GM21423 (cell line): ENCODE measurements around the gene AP3S2.
A peak's percentile ranks its signal among the peaks of the same experiment; 100 is the strongest.
"Not testable (repeated sequence)": the region's sequence is repeated elsewhere in the genome, so short reads cannot be mapped to it uniquely, and the experiment has no call there.

Experiments
- ATAC-seq: cut with Tn5 transposase; IDR thresholded peaks from one replicate; pipeline ENCODE4 v1.9.1; 2021; ENCODE audit warnings: mild to moderate bottlenecking, moderate library complexity; ENCODE audit not compliant: unreplicated experiment

AP3S2 gene

DNA sequence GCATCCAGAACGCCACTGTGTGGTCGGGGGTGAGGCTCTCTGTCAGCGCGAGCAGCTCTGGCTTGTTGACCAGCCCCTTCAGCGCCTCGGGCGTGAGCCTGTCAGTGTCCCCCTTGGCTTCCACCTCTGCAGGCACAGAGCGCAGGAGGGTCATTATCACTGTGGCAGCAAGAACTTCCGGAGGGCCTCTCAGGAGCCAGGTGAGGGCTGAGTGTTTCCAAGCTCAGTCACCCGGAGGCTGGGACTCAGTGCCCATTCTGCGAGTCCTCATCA, 10.0 kb upstream of the AP3S2 start:
- ATAC-seq = no peak

DNA sequence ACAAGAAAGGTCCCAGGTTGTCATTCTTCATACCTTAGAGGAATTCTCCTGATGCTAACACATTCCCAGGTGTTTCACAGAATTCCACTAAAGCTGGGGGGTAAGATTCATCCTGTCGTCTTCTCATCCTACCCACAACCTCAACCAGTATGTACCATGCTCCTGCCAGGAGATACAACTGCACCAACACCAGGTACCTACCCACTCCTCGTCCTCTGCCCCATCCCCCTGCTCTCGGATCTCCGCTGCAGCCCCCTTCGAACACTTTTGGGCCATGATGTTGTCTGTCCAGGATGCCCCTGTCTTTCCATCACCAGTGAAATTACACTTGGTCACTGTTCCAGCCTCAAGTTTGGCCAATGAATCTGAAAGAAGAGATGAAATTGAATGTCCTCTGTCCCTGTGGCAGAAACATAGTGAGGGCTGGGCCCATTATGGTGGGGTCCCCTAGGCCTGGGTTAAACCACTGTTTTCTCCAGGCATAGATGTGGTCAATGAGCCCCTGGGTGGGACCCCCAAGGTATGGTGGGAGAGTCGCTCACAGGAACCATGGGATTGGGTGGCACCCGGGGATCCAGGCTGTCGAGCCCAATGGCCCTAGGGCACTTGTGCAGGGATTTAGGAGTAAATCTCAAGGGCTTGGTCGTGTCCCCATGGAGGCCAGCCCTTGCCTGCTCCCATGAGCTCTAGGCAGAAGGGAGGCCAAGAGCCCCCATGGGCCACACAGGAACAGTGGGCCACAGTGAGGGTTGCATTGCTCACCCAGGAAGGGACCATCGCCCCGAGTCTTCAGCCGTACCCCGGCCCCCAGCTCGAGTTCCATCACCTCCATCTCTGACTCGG, 9.4 kb upstream of the AP3S2 start:
- ATAC-seq = no peak

DNA sequence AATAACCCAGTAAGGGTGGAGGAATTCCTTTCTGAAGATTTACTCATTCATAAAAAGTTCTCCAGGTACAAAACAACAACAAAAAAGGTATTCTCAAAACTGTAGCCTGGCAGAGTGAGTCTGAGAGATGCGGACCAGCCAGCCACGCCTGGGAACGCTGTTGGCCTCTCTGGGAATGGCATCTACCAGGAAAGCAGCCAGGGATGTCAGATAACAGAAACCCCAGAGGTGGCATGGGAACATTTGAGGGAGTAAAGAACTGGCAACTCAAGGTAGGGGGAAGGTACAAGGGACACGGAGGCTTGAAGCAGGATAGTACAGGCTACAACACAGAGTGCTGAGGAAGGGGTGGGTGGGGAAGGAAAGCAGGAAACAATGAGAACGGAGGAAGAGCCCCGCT, 7.1 kb upstream of the AP3S2 start:
- no peak for ATAC-seq

DNA sequence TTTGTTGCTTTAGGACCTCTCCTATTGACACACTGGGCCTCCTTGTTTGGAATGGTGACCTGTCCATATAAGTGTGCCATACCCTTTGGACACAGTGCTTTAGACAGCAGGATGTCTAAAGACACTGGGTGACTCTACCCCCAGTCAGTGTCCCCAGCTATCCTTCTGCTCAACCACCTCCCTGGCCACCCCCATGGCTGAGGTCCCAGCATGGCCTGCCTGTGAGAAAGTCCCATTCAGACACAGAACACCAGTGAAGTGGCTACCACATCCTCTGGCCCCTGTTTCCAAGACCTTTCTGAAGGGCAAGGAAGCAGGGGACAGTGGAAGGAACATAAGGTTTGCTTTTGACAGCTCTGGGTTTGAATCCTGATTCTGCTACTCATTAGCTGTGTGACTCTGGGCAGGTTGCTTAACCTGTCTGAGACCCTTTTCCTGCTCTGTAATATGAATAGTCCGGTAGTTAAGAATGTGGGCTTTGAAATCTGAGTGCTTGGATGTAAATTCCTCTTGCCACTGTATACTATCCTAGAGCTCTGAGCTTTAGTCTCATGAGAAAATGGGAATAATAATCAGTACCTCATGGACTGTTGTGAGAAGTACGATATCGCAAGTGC, 6.3 kb upstream of the AP3S2 start:
- ATAC-seq = no peak

DNA sequence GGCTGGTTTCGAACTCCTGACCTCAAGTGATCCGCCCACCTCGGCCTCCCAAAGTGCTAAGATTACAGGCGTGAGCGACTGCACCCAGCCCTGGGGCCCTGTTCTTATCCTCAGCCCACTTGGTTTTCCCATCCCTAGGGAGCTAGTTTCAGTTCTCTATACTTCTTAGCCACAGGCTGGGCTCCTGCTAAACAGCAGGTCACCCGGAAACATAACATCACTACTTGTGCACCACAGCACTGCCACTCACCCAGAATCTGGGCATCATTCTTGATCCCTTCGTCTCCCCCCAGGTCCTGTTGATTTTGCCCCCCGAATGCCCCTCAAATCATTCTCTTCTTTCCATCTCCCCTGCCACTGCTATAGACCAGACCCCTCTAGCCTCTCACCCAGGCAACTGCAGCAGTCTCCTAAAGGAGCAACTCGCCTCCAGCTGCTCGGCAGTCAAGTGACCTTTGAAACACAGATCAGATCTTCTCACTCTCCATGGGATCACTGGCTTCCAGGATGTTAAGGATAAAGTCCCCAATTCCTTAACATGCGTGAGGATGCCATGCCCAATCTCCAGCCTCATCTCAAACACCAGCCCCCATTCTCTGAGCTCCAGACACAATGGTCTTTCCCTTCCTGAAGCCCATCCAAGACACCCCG, 5.6 kb upstream of the AP3S2 start:
- no peak for ATAC-seq

DNA sequence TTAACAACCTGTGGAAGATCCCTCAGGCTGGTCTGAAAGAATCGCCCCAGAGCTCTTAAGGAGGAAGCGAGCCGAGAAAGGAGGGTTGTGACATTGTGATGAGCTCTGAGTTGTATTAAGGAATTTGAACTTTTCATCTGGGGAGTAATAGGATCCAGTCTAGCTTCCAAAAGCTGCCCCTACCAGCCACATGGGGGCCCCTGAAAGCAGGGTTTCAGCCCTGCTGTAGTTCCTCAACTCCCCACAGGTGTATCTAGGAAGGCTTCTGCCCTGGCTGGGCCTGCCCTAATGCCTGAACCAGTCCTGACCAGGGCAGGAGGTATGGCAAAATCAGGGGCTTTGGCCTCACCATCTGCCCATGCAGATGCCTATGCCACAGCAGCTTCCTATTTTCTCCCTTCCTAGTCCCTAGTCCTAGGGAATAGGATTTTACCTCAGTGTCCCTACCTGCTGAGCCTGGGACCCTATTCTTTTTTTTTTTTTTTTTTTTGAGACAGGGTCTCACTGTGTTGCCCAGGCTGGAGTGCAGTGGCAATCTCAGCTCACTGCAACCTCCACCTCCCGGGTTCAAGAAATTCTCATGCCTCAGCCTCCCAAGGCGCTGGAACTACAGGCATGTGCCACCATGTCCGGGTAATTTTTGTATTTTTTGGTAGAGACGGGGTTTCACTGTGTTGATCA, 5.0 kb upstream of the AP3S2 start:
- peak; percentile 53 for ATAC-seq

DNA sequence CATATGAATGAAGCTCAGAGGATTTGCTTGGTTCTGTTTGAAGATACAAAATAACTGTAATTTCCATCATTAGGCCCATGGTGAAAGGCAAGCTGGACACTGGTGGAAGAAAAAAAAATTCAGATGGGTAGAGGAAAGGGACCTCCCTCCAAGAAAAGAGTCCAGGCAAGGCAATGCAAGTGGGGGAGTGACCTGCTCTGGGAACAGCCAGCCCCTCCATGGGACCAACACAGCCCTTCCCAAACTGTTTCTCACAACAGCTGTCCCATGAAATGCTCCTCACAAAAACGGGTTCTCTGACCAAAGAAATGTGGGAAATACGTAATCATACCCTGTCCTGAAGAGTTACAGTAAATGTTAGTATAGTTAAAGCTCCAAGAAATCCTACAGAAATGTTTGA, 4.4 kb upstream of the AP3S2 start:
- ATAC-seq = no peak

DNA sequence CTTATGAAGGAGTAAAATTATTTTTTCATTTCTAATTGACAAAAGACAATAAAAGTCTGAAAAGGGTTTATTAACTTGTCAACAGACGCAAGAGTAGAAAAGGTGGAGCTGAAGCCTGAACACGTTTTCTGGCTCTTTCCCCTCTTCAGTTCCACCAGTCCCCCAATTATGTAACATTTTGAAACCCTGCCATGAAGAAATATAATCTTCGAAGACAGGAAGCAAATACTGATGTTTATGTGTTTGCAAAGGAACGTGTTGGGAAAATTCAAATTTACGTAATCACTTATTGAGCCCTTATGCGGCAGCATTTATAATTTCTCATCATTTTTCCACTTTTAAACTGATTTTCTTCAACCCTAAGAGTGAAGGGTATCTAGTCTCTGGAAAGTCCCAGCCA, 767 bp downstream of the AP3S2 start:
- ATAC-seq = no peak

DNA sequence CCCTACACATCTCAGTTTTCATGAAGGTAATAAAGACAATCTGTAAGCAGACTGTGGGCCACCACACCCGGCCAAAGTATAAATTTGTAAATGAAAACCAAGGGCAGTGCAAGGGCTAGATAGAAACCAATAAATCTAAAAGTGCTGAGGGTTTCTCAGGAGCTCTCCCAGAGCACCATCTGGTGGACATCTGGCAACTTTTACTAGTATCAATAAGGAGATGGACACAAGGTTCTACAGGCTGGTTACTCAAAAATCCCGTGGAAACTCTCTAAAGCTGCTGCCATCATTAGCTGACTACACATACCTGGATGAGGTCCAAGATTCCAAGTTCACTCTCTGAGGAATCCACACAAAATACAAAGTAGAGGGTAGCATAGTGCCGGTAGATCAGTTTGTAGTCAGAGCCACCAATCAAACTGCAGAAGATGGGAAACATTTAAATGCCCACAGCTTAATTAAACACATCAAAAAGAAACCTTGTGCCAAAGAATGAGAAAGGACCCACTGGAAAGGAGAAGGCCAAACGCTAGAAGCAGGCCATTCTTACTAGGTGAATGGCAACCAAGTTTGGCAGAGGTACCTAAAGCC, 5.5 kb downstream of the AP3S2 start:
- ATAC-seq = no peak

DNA sequence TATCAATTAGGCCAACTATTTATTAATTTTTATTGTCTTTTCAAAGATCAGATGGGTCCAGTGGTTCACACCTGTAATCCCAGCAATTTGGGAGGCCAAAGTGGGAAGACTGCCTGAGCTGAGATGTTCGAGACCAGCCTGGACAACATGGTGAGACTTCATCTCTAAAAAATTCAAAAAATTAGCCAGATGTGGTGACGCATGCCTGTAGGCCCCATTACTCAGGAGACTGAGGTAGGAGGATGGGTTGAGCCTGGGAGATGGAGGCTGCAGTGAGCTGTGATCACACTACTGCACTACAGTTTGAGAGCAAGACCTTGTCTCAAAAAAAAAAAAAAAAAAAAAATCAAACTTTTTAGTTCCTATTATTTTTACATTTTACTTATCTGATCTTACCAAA, 8.2 kb downstream of the AP3S2 start:
- ATAC-seq = no peak

DNA sequence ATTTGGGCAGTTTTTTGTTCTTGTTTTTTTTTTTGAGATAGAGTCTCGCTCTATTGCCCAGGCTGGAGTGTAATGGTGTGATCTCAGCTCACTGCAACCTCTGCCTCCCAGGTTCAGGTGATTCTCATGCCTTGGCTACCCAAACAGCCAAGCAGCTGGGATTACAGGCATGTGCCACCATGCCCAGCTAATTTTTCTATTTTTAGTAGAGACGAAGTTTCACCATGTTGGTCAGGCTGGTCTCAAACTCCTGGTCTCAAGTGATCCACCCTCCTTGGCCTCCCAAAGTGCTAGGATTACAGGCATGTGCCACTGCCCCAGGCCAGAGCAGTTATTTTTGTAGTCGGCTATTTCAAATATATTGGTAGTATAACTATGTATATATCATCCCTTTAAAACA, 8.6 kb downstream of the AP3S2 start:
- ATAC-seq = not testable (repeated sequence)

DNA sequence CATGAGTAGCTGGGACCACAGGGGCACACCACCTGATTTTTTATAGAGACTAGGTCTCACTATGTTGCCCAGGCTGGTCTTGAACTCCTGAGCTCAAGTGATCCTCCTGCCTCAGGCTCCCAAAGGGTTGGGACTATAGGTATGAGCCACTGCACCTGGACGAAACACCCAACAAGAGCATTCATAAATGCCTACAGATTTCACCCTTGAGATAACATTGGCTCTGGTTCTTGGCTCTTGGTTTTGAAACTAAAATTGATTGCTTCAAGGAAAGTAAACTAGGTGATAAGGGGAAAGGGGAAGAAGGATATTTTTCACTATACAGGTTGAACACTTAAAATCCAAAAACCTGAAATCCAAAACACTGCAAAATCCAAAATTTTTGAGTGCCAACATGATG, 10.3 kb downstream of the AP3S2 start:
- no peak for ATAC-seq

DNA sequence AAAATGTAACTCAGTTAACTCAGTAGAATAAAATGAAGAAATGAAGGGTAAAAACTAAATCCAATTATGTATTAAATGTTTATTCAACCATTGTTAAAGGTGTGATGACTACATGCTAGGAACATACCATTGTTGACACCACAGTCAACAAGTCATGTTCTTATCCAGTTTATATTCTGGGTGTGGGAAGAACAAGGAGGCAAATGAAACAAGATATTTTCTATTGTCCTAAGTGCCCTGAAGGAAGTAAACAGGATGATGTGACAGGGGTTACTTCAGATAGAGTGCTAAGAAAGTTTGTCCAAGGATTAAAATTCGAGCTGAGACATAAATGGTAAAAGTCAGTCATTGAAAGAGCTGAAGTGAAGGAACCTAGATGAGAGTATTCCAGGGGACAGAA, 13.1 kb downstream of the AP3S2 start:
- ATAC-seq = no peak

DNA sequence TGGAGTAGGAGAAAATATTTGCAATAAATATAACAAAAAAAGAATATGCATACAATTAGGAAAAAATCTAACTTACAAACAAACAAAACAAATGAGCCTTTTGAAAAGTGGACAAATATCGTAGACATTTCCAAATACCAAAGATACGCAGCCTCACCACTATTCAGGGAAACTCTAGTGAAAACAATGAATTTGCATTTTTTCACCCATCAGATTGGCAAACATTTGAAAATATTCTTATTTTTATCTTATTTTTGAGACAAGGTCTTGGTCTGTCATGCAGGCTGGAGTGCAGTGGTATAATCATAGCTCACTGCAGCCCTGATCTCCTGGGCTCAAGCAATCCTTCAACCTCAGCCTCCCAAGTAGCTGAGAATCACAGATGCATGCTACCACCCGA, 15.5 kb downstream of the AP3S2 start:
- no peak for ATAC-seq

DNA sequence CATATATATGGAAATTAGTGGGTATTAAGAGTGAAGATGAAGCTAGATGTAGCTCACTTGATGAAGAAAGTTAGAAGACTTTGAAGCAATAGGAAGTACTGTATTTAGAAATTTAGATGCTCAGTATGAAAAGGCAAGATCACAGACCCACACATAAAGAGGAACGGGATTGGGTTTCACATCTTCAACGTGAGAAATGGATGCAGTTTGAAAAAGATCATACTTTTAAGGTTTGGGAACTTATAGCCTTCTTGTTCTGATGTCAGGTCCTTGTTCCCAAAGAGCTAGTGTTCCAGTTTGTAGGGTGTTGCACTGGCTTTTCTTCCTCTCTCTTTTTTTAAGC, 16.7 kb downstream of the AP3S2 start:
- no peak for ATAC-seq

DNA sequence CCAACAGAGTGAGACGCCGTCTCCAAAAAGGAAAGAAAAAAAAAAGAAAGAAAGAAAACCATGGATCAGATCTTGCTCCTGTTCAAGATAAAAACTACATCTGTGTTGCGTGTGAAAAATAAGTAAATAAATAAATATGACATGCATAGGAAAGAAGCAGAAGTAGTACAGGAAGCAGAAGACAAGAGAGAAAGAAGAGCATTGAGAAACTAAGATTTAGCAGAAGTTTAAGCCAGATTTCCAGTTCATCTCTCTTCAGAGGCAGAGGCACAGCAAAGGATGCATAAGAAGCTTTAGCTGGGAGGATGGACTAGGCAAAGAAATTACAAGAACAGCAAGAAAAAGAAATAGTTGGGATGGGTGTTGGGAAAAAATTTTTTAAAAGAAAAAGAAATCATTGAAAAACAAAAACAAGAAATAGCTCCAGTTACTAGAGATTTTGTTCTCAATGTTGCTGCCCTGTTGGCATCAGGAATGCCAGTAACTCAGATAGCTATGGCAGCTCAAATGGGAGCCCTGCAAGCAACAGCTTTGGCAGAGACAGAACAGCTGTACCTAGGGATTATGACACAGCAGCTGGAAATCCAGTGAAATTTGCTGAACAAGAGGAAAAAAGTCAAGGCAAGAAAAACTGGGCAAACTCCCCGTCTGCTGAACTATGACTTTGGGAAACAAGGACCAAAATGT, 17.3 kb downstream of the AP3S2 start:
- ATAC-seq = no peak

DNA sequence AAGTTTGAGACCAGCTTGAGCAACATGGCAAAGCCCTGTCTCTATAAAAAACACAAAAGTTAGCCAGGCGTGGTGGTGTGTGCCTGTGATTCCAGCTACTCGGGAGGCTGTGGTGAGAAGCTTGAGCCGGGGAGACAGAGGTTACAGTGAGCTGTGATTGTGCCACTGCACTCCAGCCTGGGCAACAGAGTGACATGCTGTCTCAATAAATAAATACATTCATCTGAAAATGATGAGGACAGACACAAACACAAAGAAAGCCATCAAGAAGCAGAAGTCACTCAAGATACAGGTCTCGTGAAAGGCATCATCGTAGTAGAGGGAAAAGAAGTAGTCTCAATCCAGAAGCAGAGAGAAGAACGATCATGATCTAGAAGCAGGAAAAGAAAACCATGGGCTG, 18.1 kb downstream of the AP3S2 start:
- no peak for ATAC-seq

DNA sequence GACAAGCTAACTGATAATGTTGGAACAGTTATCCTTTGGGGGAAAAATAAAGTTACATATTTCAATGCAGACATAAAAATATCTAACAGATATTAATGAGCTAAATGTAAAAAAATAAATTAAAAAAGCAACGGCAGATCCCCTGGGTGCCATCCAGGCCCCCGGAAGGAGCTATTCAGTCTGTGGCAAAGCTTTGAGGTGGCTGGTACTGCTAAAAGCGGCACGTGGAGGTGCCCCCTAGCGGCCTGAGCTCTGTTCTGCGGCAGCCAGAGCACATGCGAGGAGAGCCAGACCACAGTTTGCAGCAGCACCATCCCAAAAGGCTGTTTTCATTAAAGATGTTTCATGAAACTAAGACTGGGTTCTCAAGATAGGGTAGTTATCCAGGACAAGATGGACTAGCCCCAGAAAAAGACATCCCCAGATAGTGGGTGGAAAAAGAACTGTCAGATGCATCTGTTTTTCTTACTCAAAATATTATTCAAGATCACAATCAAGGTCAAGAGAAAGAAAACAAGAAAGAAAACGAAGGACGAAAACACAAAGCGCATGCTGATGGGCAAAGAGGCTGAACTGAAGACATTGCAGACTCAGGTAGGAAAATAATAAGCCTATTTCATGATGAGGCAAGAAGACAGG, 18.7 kb downstream of the AP3S2 start:
- ATAC-seq = peak; percentile 83

DNA sequence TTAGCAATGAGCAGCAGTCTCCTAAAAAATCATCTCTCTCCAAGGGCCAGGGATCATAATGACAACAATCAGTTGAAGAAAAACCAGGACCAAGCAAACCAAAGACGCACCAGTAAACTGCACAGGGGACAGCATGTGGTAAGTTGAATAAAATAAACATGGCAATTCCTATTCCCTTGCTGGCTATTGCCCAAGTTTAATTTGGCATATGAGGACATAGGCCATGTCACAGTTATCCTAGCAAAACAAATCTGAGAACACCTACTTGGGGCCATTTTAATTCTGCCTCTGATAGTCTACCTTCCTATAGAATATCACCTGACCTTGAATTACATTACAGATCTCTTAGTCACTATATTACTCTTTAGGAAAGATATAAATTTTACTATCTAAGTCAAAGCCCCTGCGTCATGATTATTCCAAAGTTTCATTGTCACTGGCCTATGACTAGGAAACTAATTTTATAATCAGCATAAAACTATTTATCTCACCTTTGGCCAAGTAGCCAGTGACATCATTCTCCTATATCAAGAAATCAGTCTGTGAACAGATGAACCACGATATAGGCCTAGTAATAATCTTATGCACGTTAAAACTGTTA, 23.0 kb downstream of the AP3S2 start:
- ATAC-seq = no peak

DNA sequence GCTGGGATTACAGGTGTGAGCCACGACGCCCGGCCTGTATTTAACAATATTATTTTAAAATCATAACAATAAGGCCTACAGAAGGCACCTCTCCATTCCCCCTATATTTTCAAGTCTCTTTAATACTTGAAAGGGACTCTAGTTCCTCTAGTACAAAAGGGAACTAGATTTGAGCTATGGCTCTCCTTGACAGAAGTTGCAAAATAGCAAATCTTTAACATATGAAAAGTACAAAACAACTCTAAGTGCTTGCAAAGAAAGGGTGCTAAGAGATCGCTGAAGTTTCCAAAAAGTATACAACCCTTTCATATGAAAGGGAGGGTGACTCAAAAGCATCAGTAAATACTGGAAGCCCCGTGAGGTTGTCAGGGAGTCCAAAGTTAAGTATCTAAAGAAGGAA, 23.8 kb downstream of the AP3S2 start:
- ATAC-seq = no peak
